IPS-15b (cell line): Measurements from ENCODE around the gene AMER2.

Source experiments
- H3K27me3 ChIP-seq: one replicate; pipeline ENCODE4 v1.6.1; 2013; ENCODE audit warnings: low read length; ENCODE audit not compliant: control insufficient read depth, insufficient read depth
- H3K36me3 ChIP-seq: one replicate; pipeline ENCODE4 v1.6.1; 2013; ENCODE audit warnings: low read length; ENCODE audit not compliant: control insufficient read depth, insufficient read depth
- H3K4me1 ChIP-seq: one replicate; pipeline ENCODE4 v1.6.1; 2013; ENCODE audit warnings: mild to moderate bottlenecking, low read length; ENCODE audit not compliant: control insufficient read depth, insufficient read depth
- H3K4me3 ChIP-seq: one replicate; pipeline ENCODE4 v1.5.1; 2013; ENCODE audit warnings: low read depth, low read length
- H3K9ac ChIP-seq: one replicate; pipeline ENCODE4 v1.6.1; 2013; ENCODE audit warnings: low read depth, mild to moderate bottlenecking, low read length
- H3K9me3 ChIP-seq: one replicate; pipeline ENCODE4 v1.6.1; 2013; ENCODE audit warnings: mild to moderate bottlenecking, low read length; ENCODE audit not compliant: control insufficient read depth, insufficient read depth

The AMER2 gene

DNA sequence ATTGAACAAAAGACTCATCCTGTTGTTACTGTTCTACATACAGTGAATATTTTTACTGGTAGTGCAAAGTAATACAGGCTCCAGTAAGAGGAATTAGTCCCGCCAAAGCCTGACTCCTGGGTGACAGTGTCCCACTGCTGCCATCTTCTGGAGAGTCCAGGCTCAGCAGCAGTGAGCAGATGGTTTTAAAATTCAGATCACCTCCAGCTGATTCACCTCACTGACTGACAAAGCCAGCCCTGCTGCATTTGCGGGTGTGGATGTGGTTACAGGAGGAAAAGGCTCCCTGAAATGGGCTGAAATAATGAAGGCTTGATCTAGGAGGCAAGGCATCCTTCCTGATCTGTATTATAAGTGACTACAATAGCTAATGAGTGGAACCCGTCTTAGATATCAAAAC is 57.9 kb downstream of the AMER2 start:
- no peak overlapping the region for H3K9ac ChIP-seq
- peaks cover 3% of the 10 kb centered on the region for H3K4me1 ChIP-seq
- peaks cover 4% of the 10 kb centered on the region for H3K27me3 ChIP-seq
- H3K36me3 ChIP-seq = no peaks in the 10 kb centered on the region
- no peaks in the 10 kb centered on the region for H3K9me3 ChIP-seq
- no peak overlapping the region for H3K4me3 ChIP-seq

DNA sequence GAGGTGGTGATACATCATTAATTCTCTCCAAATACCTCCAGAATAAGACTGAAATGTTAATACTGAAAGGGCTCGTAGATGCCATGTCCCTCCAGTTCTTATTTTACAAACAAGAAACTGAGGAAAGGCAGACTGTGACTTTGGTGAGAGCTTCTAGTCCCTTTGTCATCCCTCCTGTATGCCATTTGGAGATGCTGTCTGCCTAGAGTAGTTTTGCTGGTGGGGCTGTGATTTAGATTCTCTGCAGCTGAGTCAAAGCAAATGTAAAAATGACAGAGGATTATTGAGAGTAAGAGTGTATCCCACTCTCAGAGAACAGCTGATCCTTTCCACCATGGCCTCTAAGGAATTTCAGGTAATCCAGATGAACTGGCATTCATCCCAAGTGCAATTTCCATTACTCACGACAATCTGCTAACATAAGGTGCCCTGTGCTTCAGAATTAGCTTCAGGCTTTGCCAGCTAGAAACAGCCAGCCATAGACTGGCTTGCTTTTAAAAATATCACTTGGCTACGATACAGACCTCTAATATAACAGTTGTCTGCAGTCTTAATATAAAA is 59.3 kb downstream of the AMER2 start:
- Histone ChIP-seq H3K4me3 (no peak overlapping the region), H3K36me3 (no peaks in the 10 kb centered on the region), H3K9me3 (no peaks in the 10 kb centered on the region), H3K9ac (no peak overlapping the region), H3K4me1 (peaks cover 3% of the 10 kb centered on the region), H3K27me3 (peaks cover 3% of the 10 kb centered on the region)
